ENCODE data around the gene UNC13C. TPM values are rescaled to one million over a fixed set of nuclear protein-coding genes. Genes with fewer than 3 reads are reported as not detected.

UNC13C gene
- total and polyA plus RNA-seq, 8 donors = 0.03 to 6.4 (median 2.3) TPM; not detected in 3

DNA sequence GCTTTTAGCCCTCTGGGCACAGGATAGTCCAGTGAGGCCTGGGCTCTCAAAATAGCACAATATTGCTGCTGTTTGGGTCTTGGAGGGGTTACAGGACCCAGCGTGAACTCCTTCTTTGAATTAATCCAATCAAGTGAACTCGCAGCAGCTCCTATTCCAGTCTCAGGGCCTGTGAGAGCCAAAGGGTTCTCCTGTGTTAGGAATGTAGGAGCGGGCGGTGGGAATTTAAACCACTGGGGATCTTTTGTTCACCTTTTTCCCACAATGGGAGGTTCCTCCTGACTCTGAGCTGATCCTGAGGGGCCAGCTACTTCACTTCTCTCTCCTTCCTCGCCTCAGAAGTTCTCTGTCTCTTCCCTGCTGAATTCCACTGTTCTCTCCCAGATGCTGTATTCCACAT is 504.0 kb downstream of the UNC13C start:
- H3K27me3 ChIP-seq = no peaks in the 10 kb centered on the region
- no peak overlapping the region for H3K27ac ChIP-seq
- DNase-seq = no peak
- H3K4me1 ChIP-seq = no peaks in the 10 kb centered on the region
- 69 to 80% (median 75%) methylated on average over 5 of the region's 5 CpGs for WGBS, 5 donors
- H3K4me3 ChIP-seq = no peak overlapping the region
- intact Hi-C loops (cut with DNase I; ENCODE audit: low total_unique reads) = no loop called here
- H3K36me3 ChIP-seq = no peaks in the 10 kb centered on the region
- TF ChIP-seq, protein P1, sequence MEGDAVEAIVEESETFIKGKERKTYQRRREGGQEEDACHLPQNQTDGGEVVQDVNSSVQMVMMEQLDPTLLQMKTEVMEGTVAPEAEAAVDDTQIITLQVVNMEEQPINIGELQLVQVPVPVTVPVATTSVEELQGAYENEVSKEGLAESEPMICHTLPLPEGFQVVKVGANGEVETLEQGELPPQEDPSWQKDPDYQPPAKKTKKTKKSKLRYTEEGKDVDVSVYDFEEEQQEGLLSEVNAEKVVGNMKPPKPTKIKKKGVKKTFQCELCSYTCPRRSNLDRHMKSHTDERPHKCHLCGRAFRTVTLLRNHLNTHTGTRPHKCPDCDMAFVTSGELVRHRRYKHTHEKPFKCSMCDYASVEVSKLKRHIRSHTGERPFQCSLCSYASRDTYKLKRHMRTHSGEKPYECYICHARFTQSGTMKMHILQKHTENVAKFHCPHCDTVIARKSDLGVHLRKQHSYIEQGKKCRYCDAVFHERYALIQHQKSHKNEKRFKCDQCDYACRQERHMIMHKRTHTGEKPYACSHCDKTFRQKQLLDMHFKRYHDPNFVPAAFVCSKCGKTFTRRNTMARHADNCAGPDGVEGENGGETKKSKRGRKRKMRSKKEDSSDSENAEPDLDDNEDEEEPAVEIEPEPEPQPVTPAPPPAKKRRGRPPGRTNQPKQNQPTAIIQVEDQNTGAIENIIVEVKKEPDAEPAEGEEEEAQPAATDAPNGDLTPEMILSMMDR (IDR thresholded peaks at IDR 0.05) = no peak
- TF ChIP-seq POLR2A (IDR thresholded peaks at IDR 0.05) = no peak
- no peak for TF ChIP-seq EP300 (IDR thresholded peaks at IDR 0.05)
- TF ChIP-seq POLR2AphosphoS5 (IDR thresholded peaks at IDR 0.05) = no peak
- H3K9me3 ChIP-seq = peaks cover 0 to 20% (median 8%) of the 10 kb centered on the region in 4 donors

DNA sequence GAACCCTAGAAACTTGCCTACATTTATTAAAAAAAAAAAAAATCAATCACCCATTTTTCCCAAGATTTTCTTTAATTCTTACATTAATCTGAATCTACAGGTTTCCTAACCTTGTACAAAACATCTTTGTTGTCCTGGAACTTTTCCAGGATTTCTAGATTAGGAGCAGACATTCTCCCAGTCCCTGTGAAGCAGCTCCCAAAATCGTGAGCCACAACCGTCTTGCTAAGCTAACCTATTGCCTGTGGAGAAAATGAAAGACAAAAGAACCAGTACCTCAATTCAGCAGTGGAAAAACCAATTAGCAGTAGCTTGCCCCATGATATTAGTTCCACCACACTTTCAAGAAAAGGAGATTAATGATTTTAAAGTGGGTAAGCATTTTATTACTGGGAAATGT is 522.1 kb downstream of the UNC13C start:
- DNase-seq = no peak
- Histone ChIP-seq H3K27ac (no peak overlapping the region), H3K4me3 (no peak overlapping the region), H3K36me3 (no peaks in the 10 kb centered on the region), H3K27me3 (no peaks in the 10 kb centered on the region), H3K4me1 (no peaks in the 10 kb centered on the region), H3K9me3 (no peaks in the 10 kb centered on the region)
- intact Hi-C loops (cut with DNase I; ENCODE audit: low total_unique reads) = no loop called here
- TF ChIP-seq POLR2A (IDR thresholded peaks at IDR 0.05) (no peak), EP300 (IDR thresholded peaks at IDR 0.05) (no peak), POLR2AphosphoS5 (IDR thresholded peaks at IDR 0.05) (no peak)
- TF ChIP-seq, protein P1 (IDR thresholded peaks at IDR 0.05) = no peak
- 42 to 81% (median 69%) methylated on average over 2 of the region's 2 CpGs for WGBS, 5 donors

DNA sequence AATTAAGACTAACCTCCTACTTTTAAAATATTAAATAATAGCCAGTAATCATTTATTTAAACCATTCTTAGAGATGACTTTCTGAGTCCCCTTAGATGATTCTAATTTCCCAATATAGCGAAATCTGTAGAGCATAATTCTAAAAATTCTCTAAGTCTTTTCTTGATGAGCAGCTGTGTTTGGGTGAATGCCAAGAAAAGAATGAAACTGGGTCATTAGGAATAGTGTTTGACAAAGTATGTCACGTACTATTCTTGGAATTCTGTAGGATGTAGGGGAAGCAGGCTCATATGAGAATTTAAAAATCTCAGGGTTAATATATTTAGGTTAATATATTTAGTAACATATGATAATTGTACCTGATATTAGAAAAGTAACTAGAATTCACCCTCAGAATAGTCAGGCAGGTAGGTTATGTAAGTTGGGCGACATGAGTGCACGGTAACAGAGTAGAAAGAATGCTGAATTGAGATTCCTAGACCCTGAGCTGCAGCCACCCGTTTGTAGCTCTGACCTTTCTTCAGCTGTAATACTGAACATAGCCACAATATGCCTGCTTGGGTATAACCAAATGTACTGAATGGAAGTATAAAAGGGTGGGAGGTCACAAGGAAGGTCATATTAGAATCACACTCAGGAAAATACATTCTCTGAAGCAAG is 524.3 kb downstream of the UNC13C start:
- intact Hi-C loops (cut with DNase I; ENCODE audit: low total_unique reads) = no loop called here
- no peak for DNase-seq
- Histone ChIP-seq H3K36me3 (no peaks in the 10 kb centered on the region), H3K27ac (no peak overlapping the region), H3K9me3 (no peaks in the 10 kb centered on the region), H3K4me1 (no peaks in the 10 kb centered on the region), H3K4me3 (no peak overlapping the region), H3K27me3 (no peaks in the 10 kb centered on the region)
- TF ChIP-seq POLR2AphosphoS5 (IDR thresholded peaks at IDR 0.05) (no peak), POLR2A (IDR thresholded peaks at IDR 0.05) (no peak), EP300 (IDR thresholded peaks at IDR 0.05) (no peak)
- TF ChIP-seq, protein P1 (IDR thresholded peaks at IDR 0.05) = no peak
- 42 to 66% (median 58%) methylated on average over 5 of the region's 5 CpGs for WGBS, 5 donors

DNA sequence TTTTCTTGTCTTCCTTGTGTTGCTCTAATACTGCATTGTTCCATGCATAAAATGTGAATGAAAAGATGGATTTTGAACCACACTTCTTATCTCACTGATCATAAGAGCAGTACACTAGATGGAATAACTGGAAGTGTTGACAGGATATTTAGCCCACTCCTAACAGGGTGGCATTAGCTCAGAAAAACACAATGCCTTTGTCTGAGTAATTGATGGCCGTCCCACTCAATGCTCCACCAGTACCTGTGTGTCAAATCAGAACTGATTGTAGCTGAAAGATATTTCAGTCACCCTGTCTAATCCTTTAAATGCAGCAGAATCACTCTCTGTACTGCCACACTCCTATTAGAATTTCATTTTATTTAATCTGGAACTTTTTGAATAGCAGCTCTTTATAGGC is 526.5 kb downstream of the UNC13C start:
- 73 to 90% (median 81%) methylated on average over 1 of the region's 1 CpG for WGBS, 5 donors
- no peaks in the 10 kb centered on the region for H3K27me3 ChIP-seq
- no peak overlapping the region for H3K27ac ChIP-seq
- H3K9me3 ChIP-seq = no peaks in the 10 kb centered on the region
- H3K4me3 ChIP-seq = no peak overlapping the region
- intact Hi-C loops (cut with DNase I; ENCODE audit: low total_unique reads) = no loop called here
- TF ChIP-seq POLR2A (IDR thresholded peaks at IDR 0.05) = no peak
- TF ChIP-seq POLR2AphosphoS5 (IDR thresholded peaks at IDR 0.05) = no peak
- TF ChIP-seq, protein P1 (IDR thresholded peaks at IDR 0.05) = no peak
- no peak for TF ChIP-seq EP300 (IDR thresholded peaks at IDR 0.05)
- DNase-seq = no peak
- no peaks in the 10 kb centered on the region for H3K4me1 ChIP-seq
- no peaks in the 10 kb centered on the region for H3K36me3 ChIP-seq
